GM21825 (cell line): Measurements from ENCODE around the gene UQCC5.

Experiments used
- ATAC-seq: cut with Tn5 transposase; IDR thresholded peaks from one replicate; pipeline ENCODE4 v1.9.1; 2021; ENCODE audit warnings: mild to moderate bottlenecking, moderate library complexity; ENCODE audit not compliant: unreplicated experiment

Gene UQCC5

DNA sequence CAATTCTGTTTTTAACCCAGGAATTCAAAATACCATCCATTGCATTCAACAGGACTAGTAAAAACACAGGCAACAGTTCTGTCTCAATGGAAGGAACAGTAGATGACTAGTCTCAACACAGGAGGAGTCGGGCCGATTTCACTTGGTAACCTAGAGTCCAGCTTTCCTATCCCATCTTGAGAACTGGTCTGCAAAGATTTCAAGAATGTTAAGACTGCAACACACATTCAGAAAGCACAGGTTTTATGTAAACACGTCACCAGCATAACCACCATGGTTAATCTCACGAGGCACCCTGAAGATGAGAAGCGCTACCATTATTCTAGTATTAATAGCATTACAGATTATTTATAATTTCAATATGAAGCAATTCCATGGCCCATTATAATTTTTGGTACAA, 22.0 kb downstream of the UQCC5 start:
- no peak for ATAC-seq

DNA sequence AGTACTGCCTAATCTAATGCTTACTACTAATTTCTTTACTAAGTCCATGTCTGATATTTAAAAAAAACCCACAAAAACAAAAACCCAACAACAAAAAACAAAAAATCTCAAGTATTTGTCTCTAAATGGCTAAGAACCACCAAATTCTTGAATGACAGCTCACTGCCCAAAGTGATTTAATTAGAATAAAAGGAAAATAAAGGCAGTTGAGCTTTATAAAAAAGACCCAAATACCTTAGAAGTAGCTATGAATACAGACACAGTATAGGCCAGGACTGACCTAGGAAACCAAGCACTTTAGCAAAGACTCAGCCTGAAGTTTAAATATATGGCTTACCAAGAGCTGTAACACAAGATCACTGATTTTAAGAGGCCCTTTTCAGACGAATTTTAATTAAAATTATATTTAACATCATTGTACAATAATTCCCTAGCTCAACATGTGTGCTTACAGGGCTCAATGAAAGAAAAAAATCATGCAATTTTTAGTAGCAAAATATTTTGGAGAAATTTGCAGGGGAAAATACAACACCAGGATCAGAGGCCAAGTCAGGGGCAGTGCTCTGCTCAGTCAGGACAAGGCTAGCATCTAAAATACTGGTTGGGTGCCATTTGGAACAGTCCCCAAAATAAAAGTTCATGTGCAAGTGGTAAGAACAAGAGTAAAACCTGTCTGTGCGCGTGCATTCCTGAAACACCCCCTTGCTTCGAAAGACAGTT, 24.8 kb downstream of the UQCC5 start:
- no peak for ATAC-seq

DNA sequence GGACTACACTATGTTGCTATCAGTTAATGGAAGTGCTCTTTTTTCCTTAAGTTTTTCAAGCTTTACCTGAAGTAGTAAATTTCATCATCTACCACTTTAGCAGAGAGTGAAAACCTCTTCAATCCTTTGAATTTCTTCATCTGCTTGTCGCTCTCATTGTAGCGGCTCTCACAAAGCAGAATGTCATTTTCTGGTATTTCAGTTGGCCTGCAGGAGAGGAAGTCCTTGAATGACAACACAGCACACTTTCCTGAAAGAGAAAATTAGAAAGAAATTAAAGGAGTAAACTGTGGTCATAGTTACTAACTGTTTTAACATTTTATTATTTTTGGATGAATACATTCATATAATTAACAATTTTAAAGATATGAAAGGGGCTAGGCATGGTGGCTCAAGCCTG, 27.6 kb downstream of the UQCC5 start:
- ATAC-seq = no peak

DNA sequence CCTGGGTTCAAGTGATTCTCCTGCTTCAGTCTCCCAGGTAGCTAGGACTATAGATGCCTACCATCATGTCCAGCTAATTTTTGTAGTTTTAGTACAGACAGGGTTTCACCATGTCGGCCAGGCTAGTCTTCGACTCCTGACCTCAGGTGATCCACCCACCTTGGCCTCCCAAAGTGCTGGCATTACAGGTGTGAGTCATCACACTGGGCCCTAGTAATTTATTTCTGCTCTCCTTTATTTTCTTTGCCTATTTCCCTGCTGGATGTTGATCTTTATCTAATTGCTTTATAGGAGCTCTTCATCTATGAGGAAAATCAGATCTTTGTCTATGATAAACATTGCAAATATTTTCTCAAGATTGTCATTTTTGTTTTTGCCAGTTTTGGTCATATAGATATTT, 31.7 kb downstream of the UQCC5 start:
- no peak for ATAC-seq

DNA sequence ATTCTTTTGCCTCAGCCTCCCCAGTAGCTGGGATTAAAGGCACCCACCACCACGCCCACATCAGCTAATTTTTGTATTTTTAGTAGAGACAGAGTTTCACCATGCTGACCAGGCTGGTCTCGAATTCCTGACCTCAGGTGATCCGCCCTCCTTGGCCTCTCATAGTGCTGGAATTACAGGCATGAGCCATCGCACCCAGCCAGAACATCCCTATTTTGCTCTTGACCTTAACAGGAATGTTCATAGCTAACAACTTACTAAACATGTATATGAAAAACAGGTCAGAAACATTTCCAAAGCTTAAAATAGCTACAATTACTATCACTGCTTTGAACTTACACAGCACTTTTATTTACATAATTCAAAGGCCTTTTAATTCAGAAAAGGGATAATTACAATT, 33.7 kb downstream of the UQCC5 start:
- no peak for ATAC-seq

DNA sequence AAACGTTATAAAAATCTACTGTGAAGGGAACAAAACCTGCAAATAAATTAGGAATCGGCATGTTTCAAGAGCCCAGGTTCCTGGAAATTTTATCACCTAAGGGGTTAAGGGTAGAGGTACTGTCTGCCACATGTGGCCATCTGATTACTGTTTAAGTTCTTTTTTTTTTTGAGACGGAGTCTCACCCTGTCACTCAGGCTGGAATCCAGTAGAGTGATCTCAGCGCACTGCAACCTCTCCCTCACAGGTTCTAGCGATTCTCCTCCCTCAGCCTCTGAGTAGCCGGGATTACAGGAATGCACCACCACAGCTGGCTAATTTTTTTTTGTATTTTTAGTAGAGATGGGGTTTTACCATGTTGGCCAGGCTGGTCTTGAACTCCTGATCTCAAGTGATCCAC, 35.8 kb downstream of the UQCC5 start:
- ATAC-seq = no peak

DNA sequence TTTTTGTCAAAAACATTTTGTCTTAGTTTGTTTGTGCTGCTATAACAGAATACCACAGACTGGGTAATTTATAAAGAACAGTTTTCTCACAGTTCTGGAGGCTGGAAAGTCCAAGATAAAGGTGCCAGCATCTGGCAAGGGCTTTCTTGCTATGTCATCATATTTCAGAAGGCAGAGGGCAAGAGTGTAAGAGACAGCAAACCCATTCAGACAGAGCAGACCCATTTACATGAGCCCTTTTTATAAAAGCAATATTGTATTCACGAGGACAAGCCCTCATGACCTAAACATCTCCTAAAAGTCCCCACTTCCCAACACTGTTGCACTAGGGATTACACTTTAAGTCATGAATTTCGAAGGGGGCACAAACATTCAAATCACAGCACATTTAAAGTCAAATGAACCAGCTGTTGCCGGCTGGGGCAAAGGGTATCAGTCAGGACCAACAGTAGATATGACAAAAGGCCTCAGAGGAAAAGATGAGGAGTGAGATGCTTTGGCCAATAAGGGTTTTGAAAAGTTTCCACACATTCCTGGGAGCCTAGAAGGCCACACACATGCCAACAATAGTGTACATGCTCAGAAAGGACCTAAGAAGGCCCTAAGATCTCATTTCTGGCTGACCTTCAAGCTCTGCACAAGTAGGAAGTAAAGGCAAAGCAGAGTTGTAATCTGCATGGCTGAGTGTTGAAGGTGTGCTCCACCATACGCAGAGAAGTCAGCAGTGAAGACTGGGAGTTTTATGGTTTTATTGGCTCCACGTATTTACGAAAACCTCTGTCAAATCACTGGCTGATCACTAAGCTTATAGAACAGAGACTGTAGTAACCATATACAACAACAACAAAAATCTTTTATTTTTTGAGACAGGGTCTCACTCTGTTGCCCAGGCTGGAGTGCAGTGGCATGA, 37.9 kb downstream of the UQCC5 start:
- no peak for ATAC-seq
